ENCODE results near the gene PEX5L.
A peak's percentile ranks its signal among the peaks of the same experiment; 100 is the strongest.

Gene PEX5L

DNA sequence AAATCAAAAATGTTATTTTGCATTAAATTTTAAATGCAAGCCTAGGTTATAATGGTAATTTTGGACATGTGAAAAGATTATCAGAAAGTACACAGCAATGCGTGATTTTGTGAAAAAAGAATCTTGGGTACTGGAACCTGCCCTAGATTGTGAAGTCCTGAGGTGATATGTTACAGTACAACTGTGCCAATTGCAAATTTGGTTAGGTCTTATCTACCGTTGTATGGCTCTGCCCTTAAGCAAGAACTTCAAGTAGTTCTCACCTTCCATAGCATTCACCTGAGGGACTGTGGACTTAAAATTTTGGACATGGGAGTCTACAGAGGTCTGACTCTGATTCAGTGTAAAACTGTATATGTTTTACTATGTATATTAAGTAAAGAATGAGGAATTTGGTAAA lies 140.2 kb downstream of the PEX5L start:
- no peak for DNase-seq (ENCODE audit: low spot score)

DNA sequence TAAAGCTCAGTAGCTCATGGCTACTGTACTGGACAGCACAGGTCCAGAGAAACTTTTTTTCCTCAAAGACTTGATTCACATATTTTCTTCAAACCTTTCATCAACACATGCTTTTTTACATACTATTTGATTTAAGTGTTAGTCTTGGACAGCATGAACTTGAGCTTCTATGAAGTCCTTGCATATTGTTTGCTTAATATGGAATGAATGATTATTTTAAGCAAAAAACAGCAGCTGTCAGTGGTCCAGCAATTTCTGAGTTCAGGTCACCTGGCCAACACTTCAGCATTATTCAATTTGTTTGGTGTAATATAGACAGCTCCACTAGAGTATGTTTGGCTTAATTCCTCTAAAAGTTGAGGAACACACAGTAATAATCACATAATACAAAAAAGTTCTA lies 141.4 kb downstream of the PEX5L start:
- no peak for DNase-seq (ENCODE audit: low spot score)

DNA sequence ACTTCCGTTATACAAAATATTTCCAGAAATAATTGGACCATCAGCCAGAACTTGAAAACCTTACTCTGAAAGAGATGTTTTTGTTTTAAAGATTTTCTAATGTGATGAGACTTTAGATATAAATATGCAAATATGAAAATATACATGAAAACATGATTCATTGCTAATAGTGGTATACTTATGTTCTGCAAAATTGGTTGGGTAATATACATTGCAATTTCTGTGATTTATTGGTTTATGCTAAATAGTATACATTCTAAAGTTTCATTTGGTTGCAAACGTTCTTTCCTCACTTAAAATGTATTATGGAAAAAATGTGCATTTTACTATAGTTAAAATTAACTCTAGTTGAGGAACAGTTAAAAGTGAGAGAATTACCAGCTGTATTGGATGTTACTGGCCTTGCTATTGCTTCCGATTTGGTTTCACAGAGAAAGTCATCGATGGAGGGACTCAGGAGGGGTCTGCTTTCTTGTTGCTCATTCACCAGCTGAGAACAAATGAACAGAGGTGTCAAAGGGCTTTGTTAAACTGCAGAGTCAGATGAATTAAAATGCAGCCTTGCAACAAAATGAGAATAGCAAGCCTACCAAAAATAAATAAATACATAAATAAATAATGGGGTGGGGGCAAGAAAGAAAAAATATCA lies 149.3 kb downstream of the PEX5L start:
- DNase-seq (ENCODE audit: low spot score), result no peak

DNA sequence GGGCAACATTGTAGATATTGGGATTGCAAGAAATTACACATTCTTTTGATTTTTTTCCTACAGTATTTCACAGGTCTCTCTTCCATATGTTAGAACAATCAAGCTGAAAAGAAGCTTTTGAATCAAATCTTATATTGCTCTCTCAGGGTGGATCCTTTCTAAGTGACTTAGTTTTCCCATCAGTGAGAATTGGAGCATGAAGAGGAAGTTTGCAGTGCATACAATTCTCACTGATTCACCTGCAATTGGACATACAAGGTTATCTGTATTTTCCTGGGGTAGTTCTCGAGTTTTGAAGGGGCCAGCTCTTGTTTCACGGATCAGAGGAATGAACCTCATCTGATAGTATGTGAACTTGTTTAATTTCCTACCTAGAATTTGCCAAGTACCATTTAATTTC lies 150.8 kb downstream of the PEX5L start:
- DNase-seq (ENCODE audit: low spot score), result no peak

DNA sequence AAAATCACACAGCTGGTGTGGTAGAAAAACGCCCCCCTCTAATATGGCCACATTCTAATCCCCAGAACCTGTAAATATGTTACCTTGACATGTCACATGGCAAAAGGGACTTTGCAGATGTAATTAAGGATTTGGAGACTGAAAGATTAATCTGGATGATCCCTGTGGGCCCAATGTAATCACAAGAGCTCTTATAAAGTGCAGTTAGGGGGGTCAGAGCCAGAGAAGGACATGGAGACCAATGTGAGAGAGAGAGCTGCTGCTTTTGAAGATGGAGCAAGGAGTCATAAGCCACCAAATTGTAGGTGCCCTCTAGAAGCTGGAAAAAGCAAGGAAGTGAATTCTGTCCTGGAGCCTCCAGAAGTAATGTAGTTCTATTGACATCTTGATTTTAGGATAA lies 152.6 kb downstream of the PEX5L start:
- no peak for DNase-seq (ENCODE audit: low spot score)

DNA sequence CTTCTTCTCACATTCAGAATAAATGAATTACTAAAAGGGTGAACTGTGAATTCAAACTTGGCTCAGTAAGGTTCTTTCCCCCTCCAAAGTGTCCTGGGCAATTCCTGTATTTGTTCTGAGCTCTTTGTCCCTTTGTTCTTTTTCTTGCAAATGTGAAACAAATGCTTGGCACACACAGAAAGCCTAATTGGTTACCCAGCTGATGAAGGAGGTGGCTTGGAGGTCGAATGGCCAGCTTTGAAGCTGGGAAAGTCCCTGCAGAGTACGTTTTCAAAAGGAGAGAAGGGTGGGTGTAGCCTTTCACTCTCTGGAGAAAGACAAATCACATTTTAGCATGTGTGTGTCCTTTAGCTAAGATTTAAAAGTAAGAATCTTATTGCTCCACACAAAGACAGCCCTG lies 154.4 kb downstream of the PEX5L start:
- peak; percentile 78 for DNase-seq (ENCODE audit: low spot score)

DNA sequence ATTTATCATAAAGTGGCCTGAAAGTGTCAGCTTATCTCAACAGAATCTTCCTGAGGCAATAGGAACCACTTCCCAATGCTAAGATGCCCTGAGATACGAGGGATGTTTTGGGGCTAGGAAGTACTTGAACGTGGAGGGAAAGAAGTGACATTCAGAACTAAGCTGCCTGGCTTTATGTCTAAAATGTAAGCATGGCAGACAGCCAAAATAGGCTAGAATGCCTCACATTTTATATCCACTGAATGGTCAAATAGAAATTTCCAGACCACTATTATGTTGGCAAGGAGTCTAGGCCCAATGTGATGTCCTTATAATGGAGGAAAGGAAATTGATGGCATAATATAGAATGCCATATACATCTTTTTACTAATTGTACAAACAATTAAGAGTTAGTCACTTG lies 154.9 kb downstream of the PEX5L start:
- DNase-seq (ENCODE audit: low spot score), result peak; percentile 47

DNA sequence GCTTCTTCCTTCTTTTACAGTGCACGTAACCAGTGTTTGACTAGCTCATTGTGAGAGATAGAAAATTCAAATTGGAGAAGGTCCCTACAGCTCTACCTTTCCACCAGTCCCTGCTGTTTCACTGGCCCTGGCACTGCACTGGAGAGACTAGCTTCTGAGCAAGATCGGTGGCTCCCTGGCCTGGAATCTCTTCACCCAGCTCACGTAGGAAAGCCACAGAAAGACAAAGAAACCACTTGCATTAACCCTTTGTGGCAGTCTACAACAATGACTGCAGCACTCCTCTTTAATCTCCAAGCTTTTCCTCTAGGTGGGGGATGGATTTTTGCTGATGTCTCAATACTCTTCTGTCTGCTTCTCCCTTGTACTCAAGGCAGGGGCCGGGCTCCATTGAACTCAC lies 155.9 kb downstream of the PEX5L start:
- no peak for DNase-seq (ENCODE audit: low spot score)

DNA sequence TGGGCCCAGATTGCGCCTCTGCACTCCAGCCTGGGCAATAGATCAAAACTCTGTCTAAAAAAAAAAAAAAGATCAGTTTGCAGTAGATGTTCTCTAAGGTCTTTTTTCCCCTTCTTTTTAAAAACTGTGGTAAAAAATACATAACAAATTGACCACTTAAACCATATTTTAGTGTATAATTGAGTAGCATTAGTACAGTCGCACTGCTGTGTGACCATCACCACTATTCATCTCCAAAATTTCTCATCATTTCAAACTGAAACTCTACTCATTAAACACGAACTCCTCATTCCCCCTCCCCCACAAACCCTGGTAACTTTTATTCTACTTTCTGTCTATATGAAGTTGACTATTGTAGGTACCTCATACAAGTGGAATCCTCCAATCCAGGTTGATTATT lies 160.3 kb downstream of the PEX5L start:
- no peak for DNase-seq (ENCODE audit: low spot score)

DNA sequence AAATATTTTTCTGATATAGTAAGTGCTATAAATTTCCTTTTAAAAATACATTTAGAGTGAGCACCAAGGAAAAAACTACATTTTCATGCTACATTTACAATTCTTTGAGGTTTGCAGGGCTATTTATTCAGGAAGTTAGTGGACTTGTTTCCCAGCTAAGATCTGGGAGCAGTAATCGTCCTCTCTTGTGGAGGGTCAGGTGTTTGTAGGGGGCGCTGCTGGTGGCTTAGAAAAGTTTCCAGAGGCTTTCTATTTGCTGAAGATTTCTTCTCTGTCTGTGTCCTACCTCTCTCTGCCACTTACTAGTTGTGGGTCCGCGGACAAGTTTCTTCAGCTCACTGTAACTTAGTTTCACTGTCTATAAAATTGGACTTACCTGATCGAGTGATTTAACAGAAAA lies 163.9 kb downstream of the PEX5L start:
- no peak for DNase-seq (ENCODE audit: low spot score)

DNA sequence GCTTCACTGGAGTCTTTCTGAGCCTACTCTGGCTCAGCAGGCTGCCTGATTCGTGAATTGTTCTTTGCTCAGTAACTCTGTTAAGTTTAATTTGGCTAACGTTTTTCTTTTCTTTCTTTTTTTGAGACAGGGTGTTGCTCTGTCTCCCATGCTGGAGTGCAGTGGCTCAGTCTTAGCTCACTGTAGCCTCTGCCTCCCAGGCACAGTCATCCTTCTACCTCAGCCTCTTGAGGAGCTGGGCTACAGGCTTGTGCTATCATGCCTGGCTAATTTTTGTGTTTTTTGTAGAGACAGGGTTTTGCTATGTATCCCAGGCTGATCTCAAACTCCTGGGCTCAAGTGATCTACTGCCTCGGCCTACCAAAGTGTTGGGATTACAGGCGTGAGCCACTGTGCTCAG lies 165.0 kb downstream of the PEX5L start:
- no peak for DNase-seq (ENCODE audit: low spot score)

DNA sequence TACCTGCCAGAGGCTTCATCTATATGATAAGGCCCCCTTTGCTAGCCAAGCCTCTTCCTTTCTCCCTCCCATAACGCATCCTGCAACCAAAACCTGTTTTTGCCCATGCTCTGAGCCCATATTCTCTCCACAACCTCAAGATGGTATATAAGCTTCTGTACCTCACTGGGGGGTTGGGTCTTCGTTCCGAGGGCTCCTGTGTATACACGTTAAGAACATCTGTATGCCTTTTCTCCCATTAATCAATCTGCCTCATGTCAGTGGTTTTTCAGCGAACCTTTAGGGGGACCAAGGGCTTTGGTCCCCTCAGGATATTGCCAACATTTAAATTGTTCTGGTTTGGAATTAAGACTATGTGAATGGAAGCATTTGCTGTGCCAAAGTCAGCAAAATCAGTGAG lies 168.0 kb downstream of the PEX5L start:
- DNase-seq (ENCODE audit: low spot score), result no peak

DNA sequence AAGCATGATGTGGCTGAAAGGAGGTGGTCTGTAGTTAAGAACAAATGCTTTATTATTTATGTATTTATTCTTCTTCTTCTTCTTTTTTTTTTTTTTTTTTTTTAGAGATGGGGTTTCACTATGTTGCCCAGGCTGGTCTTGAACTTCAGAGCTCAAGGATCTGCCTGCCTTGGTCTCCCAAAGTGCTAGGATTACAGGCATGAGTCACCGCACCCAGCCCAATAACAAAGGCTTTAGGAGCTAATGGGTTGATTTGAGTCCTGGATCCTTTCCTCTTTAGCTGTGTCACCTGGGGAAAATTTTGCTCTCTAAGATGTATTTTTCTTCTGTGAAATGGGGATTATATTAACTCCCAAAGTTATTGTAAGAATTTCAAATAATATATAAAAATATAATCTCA lies 168.8 kb downstream of the PEX5L start:
- DNase-seq (ENCODE audit: low spot score), result no peak

DNA sequence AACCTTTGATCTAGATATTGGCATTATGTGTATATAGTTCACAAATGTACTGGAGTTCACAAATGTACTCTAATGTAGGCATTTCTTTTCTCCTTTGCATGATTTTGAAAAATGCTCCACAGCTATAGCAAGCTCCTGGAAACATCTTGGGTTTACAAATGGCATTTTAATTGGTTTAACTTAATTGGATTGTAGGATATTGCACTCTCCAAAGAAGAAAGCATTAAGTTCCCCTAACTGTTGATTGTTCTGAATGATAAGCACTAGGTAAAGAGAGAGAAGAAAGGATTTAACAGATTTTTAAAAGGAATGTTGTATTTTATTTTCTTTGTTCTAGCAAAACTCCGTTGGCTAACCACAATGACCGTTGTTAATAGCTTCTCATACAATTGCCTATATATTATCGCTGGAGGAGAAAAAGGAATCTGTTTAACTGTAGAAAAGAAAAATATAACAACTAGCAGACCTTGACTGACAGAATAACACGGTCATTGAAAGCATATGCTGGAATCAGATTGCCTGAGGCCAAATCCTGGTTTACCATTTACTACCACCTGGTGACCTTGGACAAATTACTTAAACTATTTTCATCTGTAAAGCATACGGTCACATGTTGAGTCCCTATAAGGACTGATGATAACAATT lies 170.8 kb downstream of the PEX5L start:
- DNase-seq (ENCODE audit: low spot score), result no peak

DNA sequence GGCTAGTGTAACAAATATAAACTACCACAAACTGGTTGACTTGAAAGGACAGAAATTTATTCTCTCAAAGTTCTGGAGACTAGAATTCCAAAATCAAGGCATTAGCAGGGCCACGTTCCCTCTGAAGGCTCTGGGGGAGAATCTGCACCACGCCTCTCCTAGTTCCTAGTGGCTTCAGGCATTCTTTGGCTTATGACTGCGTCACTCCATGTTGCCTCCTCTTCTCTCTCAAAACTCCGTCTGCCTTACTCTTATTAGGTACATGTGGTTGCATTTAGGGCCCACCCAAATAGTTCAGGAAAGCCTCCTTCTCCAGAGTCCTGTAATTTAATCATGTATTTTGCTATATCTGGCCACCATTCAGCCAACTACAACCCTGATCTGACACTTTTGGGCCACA lies 174.8 kb downstream of the PEX5L start:
- DNase-seq (ENCODE audit: low spot score), result no peak

DNA sequence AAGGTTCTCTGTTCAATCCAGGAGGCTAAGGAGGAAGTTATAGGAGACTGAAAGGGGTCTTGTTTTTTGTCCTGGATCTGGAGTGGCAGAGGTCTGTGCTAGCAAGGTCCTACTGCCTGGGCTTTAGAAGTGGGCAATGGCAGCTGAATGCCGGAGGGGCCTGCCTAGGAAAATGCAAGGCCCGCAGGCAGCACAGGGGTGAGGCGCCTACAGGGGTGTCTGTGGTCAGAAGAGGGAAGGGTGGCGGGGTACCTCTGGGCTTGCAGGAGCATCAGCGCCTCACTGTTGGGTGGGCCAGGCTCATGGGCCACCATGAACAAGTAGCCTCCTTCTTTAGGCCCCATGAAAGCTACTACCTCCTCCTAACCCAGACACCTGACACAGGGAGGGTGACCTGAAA lies 175.4 kb downstream of the PEX5L start:
- no peak for DNase-seq (ENCODE audit: low spot score)

DNA sequence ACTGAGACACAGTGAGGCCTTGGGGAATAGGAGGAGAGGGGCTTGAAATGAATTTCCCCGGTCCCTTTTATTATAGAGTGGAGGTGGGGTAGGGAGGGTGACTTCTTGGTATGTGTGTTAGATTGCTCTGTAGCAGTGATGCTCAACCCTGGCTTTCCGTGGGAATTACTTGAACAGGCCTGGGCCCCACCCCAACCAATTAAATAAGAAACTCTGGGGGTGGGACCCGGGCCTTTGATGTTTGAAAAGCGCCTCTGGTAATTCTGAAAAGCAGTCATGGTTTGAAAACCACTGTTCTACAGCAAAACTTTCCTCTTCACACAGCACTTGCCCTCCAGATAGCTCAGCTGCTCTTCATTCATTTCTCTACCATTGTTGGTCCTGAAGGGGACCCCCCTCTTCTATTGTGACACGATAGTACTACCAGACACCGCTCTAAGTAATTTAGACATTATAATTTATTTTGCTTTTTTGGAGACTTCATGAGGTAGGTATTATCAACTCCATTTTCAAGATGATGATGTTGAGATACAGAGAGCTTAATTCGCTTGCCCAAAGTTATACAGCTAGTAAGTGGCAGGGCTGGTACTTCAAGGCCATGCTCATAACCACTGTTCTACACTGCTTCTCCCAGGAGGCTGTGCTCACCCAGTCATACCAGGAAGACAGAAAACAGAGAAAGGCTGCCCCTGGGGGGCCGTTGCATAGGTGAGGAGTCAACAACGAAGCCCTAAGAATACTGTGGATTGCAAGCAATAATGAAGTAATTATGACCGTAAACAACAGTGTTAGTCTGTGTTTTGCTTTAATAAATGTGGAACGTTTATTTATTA lies 176.2 kb downstream of the PEX5L start:
- no peak for DNase-seq (ENCODE audit: low spot score)

DNA sequence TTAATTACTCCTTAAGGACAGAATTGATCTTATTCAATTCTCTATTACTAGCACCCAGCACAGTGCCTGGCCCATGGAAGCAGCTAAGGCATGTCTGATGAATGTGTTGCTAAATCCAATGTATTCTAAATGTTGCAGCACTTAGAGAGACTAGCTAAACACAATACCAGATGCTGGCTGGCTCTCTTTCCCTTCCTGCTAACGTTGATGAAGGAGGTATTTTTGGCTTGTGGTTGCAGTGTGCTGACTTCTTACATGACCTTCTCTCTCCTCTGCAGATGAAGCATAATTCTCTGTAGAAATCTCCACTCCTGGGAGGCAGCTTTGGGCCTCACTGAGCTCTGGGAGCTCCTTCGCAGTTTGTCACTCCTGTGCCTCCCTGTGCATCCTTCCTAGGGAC lies 183.6 kb downstream of the PEX5L start:
- peak; percentile 37 for DNase-seq (ENCODE audit: low spot score)

DNA sequence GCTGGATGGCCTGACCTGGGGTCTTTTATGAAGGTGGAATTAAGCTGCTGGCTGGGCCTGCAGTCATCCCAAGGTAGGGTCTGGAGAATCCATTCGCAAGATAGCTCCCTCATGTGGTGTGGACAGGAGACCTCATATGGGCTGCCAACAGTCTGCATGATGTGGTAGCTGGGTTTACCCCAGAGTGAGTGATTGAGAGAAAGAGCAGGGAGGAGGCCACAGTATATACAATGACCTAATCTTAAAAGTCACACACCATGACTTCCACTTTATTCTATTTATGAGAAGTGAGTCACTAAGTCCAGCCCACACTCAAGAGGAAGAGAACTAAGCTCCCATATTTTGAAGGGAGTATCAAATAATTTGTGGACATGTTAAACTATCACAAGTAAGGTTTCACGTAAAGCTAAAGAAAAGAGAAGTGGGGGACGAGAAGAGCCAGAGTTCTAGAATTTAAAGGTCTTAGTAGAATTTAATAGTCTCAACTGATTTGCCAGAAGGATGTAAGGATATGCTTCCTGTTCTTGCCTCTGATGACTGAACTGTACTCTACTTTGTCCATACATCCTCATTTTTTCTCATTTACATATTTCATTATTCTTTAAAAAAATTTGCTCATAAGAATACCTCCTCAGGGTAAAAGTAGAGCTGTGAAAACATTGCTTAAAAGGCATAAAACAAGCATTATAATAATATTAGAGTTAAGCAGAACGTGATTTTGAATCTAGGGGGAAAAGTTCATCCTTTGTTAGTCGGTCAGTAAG lies 184.4 kb downstream of the PEX5L start:
- DNase-seq (ENCODE audit: low spot score), result no peak

DNA sequence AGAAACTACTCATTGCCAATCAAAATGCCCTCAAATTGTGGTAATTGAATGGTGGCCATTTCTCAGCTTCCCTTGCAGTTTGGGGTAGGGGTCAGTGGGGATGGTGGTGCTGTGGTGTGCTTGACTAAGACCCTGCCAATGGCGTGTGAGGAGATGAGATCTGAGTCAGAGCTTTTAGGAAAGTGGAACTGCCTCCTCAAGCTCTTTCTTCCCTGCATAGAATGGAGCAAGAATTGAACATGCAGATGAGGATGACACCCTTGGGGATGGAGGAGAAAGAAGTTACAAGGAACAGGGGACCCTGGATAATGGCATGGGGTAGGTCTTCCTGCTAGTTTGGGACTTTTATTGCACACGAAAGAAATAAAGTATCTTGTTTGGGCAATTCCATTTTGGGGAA lies 188.0 kb downstream of the PEX5L start:
- no peak for DNase-seq (ENCODE audit: low spot score)

DNA sequence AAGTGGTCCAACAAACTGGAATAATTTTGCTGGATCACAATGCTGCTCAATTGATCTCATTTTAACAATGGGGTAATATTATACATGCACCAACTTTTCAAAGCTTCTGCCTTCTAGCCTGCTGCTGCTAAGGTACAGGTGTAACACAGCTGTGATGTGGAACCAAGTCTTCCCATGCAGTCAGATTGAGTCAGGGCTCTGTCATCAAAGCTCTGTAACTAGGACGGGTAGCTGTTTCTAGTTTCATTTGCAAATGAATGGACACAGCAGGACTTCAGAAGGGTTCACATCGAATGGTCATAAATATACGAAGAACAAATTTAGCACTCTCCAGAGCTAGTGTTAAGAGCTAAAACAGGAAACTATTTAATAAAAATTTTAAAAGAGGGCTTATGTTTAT lies 194.7 kb downstream of the PEX5L start:
- DNase-seq (ENCODE audit: low spot score), result no peak

DNA sequence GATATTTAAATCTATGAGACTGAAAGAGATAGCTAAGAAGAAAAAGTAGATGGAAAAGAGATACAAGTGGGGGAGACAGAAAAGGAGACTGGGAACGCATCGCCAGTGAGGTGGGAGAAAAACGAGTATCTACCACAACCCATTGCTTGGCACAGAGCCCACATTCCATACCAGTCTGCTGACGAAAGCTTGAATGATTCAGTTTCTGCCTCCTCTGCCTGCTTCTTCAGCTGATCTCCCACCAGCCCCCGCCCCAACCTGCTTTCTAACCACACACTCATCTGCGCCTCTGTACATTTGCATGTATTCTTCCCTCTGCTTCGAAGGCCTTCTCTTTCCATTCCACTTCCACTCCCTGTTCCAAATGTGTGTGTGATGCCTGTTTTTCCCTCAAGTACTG lies 195.8 kb downstream of the PEX5L start:
- DNase-seq (ENCODE audit: low spot score), result no peak

DNA sequence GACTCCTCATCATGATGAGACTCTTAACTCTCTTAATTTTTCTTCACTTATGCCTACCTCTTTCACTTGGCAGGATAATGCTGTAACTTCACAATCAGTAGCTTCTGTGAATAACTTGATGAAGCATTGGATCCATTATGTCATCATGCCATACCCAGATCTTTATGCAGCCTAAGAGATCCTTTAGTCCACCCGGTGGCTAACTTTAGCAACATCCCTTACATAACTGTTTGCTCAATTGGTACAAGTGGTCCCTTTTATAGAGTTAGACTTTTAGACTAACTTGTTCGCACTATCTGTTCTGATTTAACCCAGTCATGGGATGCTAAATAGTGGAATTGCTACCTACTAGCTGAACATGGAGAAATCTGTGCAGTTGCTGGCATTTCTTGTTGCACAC lies 199.4 kb downstream of the PEX5L start:
- no peak for DNase-seq (ENCODE audit: low spot score)

Data from pons (tissue), 1 donor.